NCI-H1105 treated with DMSO at 0.1 percent for 48 hours (cell line): ENCODE measurements around the gene SLC25A14.

Experiments
- DNase-seq: peaks from one replicate; lab custom pipeline; 2025; lab: John Stamatoyannopoulos, UW

The SLC25A14 gene

GRCh38 chrX:130385520-130385919 lies 45.8 kb downstream of the SLC25A14 start, which contains the start of gene GPR119:
GPR119 (minus strand) TSS chrX:130385674; CDS start chrX:130385447, 227 bp downstream.
- DNase-seq, result no peak

GRCh38 chrX:130386408-130386808 lies 46.7 kb downstream of the SLC25A14 start:
- no peak for DNase-seq

GRCh38 chrX:130393451-130394074 lies 53.8 kb downstream of the SLC25A14 start:
- DNase-seq, result peak; percentile 46

GRCh38 chrX:130395341-130395740 lies 55.6 kb downstream of the SLC25A14 start:
- no peak for DNase-seq

- DNase-seq, result peak; percentile 64
Measured at GRCh38 chrX:130401415-130402207, 61.9 kb downstream of the SLC25A14 start, which contains the start of gene RBMX2. RBMX2 (plus strand) TSS chrX:130401987; CDS start chrX:130402033, 46 bp downstream.

GRCh38 chrX:130402208-130402684 lies 62.5 kb downstream of the SLC25A14 start:
- no peak for DNase-seq

GRCh38 chrX:130413415-130413814 lies 73.7 kb downstream of the SLC25A14 start:
- no peak for DNase-seq

- DNase-seq, result no peak
Measured at GRCh38 chrX:130414800-130415199, 75.1 kb downstream of the SLC25A14 start.

GRCh38 chrX:130415201-130415600 lies 75.5 kb downstream of the SLC25A14 start:
- no peak for DNase-seq

- no peak for DNase-seq
Measured at GRCh38 chrX:130416785-130417184, 77.1 kb downstream of the SLC25A14 start.

GRCh38 chrX:130418066-130418465 lies 78.3 kb downstream of the SLC25A14 start:
- no peak for DNase-seq

- no peak for DNase-seq
Measured at GRCh38 chrX:130418740-130419139, 79.0 kb downstream of the SLC25A14 start.

- DNase-seq, result no peak
Measured at GRCh38 chrX:130419263-130419662, 79.5 kb downstream of the SLC25A14 start.
